ENCODE measurements around the gene TGM6. TPM values are rescaled to one million over a fixed set of nuclear protein-coding genes. Genes with fewer than 3 reads are reported as not detected.

The TGM6 gene
- total RNA-seq, 2 experiments from 2014 or later = not detected

- ATAC-seq = no peak
- CTCF ChIA-PET = no interaction called here
- no peak overlapping the region for H3K27ac Mint-ChIP-seq
- no peaks in the 10 kb centered on the region for H3K4me1 Mint-ChIP-seq
- peaks cover 32% of the 10 kb centered on the region for H3K27me3 Mint-ChIP-seq
- H3K4me3 Mint-ChIP-seq = no peak overlapping the region
- H3K36me3 Mint-ChIP-seq = peaks cover 2% of the 10 kb centered on the region
- peaks cover 2% of the 10 kb centered on the region for H3K9me3 Mint-ChIP-seq (ENCODE audit: low read depth)
- no peak for DNase-seq
Observed at GRCh38 chr20:2373098-2373497, 7.6 kb upstream of the TGM6 start.

- ATAC-seq (no peak), DNase-seq (no peak)
- CTCF ChIA-PET = interaction anchor here (0.5 kb wide), 1 partner anchor 22 kb away, joined by 3 read pairs; no protein-coding TSS in a partner anchor
- Mint-ChIP-seq H3K27ac (no peak overlapping the region), H3K4me3 (no peak overlapping the region), H3K36me3 (no peaks in the 10 kb centered on the region), H3K4me1 (peaks cover 8% of the 10 kb centered on the region), H3K27me3 (peaks cover 23% of the 10 kb centered on the region), H3K9me3 (ENCODE audit: low read depth) (no peaks in the 10 kb centered on the region)
Observed at GRCh38 chr20:2374346-2375125, 6.2 kb upstream of the TGM6 start.

DNA sequence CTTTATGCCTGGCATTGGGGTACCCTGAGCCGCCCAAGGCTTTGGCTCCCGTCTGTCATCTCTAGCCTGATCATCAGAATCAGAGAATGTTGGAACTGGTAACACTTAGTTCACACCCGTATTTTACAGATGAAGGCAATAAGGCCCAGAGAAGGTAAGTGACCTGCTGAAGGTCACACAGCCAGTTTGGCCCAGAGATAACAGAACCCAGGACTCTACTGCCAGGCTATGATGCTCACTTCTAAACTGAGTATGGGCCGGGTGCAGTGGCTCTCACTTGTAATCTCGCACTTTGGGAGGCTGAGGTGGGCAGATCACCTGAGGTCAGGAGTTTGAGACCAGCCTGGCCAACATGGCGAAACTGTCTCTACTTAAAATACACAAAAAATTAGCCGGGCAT, 1.8 kb upstream of the TGM6 start:
- H3K4me1 Mint-ChIP-seq = peaks cover 13% of the 10 kb centered on the region
- DNase-seq = no peak
- no peaks in the 10 kb centered on the region for H3K36me3 Mint-ChIP-seq
- H3K27me3 Mint-ChIP-seq = peaks cover 7% of the 10 kb centered on the region
- H3K27ac Mint-ChIP-seq = no peak overlapping the region
- ATAC-seq = no peak
- H3K9me3 Mint-ChIP-seq (ENCODE audit: low read depth) = no peaks in the 10 kb centered on the region
- CTCF ChIA-PET = interaction anchor here (1.8 to 2.1 kb wide), 2 partner anchors 8 to 73 kb away, joined by 6 to 7 read pairs; no protein-coding TSS in a partner anchor
- H3K4me3 Mint-ChIP-seq = no peak overlapping the region

- H3K27ac Mint-ChIP-seq = no peak overlapping the region
- H3K4me1 Mint-ChIP-seq = peaks cover 15% of the 10 kb centered on the region
- H3K9me3 Mint-ChIP-seq (ENCODE audit: low read depth) = no peaks in the 10 kb centered on the region
- H3K36me3 Mint-ChIP-seq = no peaks in the 10 kb centered on the region
- no peak overlapping the region for H3K4me3 Mint-ChIP-seq
- no peak for DNase-seq
- ATAC-seq = peak; percentile 68
- CTCF ChIA-PET = interaction anchor here (1.8 to 2.1 kb wide), 2 partner anchors 8 to 72 kb away, joined by 6 to 7 read pairs; no protein-coding TSS in a partner anchor
- peaks cover 7% of the 10 kb centered on the region for H3K27me3 Mint-ChIP-seq
Observed at GRCh38 chr20:2379511-2380229, 1.0 kb upstream of the TGM6 start.

- H3K4me3 Mint-ChIP-seq = no peak overlapping the region
- no peaks in the 10 kb centered on the region for H3K36me3 Mint-ChIP-seq
- peaks cover 3% of the 10 kb centered on the region for H3K27me3 Mint-ChIP-seq
- DNase-seq = no peak
- H3K9me3 Mint-ChIP-seq (ENCODE audit: low read depth) = no peaks in the 10 kb centered on the region
- peaks cover 15% of the 10 kb centered on the region for H3K4me1 Mint-ChIP-seq
- CTCF ChIA-PET = interaction anchor here (1.2 to 1.8 kb wide), 2 partner anchors 31 to 71 kb away, joined by 3 to 4 read pairs; no protein-coding TSS in a partner anchor
- no peak overlapping the region for H3K27ac Mint-ChIP-seq
- no peak for ATAC-seq
Observed at GRCh38 chr20:2381303-2381702, 602 bp downstream of the TGM6 start.

- ATAC-seq (no peak), DNase-seq (no peak)
- H3K4me3 Mint-ChIP-seq = no peak overlapping the region
- peaks cover 3% of the 10 kb centered on the region for H3K27me3 Mint-ChIP-seq
- no peak overlapping the region for H3K27ac Mint-ChIP-seq
- peaks cover 21% of the 10 kb centered on the region for H3K4me1 Mint-ChIP-seq
- no peaks in the 10 kb centered on the region for H3K9me3 Mint-ChIP-seq (ENCODE audit: low read depth)
- CTCF ChIA-PET = interaction anchor here (1.8 kb wide), 1 partner anchor 69 kb away, joined by 4 read pairs; no protein-coding TSS in a partner anchor
- no peaks in the 10 kb centered on the region for H3K36me3 Mint-ChIP-seq
Observed at GRCh38 chr20:2382833-2383232, 2.1 kb downstream of the TGM6 start.

DNA sequence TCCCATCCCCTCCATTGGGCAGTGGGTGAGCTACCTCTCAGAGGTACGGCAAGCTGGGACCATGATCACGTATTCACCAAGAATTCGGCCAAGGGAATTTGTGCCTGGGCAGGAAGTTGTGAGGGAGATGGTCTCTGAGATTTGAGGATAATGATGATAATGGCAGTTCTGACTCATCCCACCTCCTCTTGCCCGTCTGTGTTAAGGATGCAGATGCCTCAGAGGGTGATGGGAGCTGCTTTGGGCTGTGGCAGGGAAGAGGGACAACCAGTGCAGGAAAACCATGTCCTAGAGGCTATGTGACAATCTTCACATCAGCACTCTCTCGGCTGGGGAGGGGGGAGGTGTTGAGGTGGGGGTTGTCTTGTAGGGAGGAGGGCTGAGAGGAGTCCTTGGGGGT, 4.3 kb downstream of the TGM6 start:
- DNase-seq (no peak), ATAC-seq (no peak)
- Mint-ChIP-seq H3K36me3 (no peaks in the 10 kb centered on the region), H3K27me3 (peaks cover 3% of the 10 kb centered on the region), H3K9me3 (ENCODE audit: low read depth) (no peaks in the 10 kb centered on the region), H3K27ac (no peak overlapping the region), H3K4me1 (peaks cover 8% of the 10 kb centered on the region), H3K4me3 (no peak overlapping the region)
- CTCF ChIA-PET = interaction anchor here (0.6 kb wide), 1 partner anchor 436 kb away, joined by 3 read pairs; no protein-coding TSS in a partner anchor

DNA sequence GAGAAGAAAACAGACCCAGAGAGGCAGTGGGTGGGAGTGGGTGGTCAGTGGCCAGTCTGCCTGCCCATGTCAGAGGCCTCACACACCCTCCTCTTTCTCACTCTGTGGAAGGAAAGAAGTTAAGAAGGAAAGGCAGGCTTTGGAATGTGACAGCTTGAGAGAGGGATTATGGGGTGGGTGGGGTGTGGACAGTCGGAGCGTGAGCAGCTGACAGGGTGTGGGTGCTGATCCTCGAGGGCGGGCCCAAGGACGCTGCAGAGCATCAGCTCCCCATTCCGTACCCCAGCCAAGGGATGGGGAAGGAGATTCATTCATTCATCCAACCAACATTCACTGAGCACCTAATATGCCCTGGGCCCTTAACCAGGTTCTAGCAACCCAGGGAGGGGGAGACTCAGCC, 4.8 kb downstream of the TGM6 start:
- ATAC-seq = no peak
- Mint-ChIP-seq H3K4me1 (peaks cover 8% of the 10 kb centered on the region), H3K4me3 (no peak overlapping the region), H3K27ac (no peak overlapping the region), H3K27me3 (peaks cover 3% of the 10 kb centered on the region), H3K36me3 (no peaks in the 10 kb centered on the region), H3K9me3 (ENCODE audit: low read depth) (no peaks in the 10 kb centered on the region)
- no peak for DNase-seq
- CTCF ChIA-PET = interaction anchor here (0.6 to 3.7 kb wide), 3 partner anchors 67 to 437 kb away, joined by 3 to 28 read pairs (median 13); no protein-coding TSS in a partner anchor

DNA sequence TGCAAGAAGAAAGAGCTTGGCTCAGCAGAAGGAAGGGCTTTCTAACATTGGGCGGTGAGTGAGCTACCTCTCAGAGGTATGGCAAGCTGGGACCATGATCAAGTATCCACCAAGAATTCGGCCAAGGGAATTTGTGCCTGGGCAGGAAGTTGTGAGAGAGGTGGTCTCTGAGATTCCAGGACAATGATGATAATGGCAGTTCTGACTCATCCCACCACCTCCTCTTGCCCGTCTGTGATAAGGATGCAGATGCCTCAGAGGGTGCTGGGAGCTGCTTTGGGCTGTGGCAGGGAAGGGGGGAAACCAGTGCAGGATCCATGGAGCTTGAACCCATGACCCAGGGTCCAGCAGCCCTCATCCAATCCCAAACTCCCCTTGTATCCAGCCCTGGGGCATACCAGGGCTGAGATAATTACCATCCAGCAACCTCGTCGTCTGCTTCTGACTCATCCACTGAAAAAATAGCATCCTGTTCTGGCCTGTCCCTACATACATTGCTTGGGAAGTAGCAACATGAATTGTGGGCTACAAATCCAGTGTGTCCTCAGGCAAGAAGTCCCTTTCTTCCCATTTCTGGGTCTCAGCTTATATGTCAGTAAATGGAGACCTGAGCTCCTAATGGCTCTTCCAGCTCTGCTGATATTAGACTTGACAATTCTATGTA, 5.9 kb downstream of the TGM6 start:
- ATAC-seq (peak; percentile 13), DNase-seq (no peak)
- CTCF ChIA-PET = interaction anchor here (0.7 to 3.7 kb wide), 16 partner anchors 8 to 1604 kb away, joined by 3 to 28 read pairs (median 3); no protein-coding TSS in a partner anchor
- peak overlapping the region; percentile 32 for H3K4me3 Mint-ChIP-seq
- no peaks in the 10 kb centered on the region for H3K36me3 Mint-ChIP-seq
- peaks cover 3% of the 10 kb centered on the region for H3K27me3 Mint-ChIP-seq
- peak overlapping the region; percentile 52 for H3K27ac Mint-ChIP-seq
- peaks cover 8% of the 10 kb centered on the region for H3K4me1 Mint-ChIP-seq
- no peaks in the 10 kb centered on the region for H3K9me3 Mint-ChIP-seq (ENCODE audit: low read depth)

DNA sequence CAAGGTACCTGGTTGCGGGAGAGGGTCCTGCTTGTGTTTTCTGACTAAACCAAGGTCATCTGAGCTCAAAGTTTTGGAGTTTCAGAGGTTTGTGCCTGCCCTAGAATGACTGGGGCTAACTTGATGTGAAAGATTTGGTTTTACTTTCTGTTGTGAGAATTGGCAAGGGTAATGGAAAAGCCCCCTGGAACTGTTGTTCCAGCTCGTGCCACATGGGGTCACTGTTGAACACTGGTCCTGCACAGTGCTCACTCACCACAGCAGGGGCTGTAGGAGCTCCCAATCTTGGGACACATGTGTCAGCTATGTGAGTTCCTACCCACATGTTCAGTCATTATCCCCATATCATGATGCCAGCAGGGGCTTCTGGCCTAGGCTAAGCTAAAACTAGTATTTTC, 6.5 kb downstream of the TGM6 start:
- peak; percentile 83 for ATAC-seq
- Mint-ChIP-seq H3K27ac (peak overlapping the region; percentile 52), H3K9me3 (ENCODE audit: low read depth) (no peaks in the 10 kb centered on the region), H3K4me3 (peak overlapping the region; percentile 32), H3K27me3 (peaks cover 3% of the 10 kb centered on the region), H3K36me3 (no peaks in the 10 kb centered on the region), H3K4me1 (peaks cover 8% of the 10 kb centered on the region)
- peak; percentile 76 for DNase-seq
- CTCF ChIA-PET = interaction anchor here (0.8 to 3.7 kb wide), 15 partner anchors 8 to 1604 kb away, joined by 3 to 28 read pairs (median 3); no protein-coding TSS in a partner anchor

DNA sequence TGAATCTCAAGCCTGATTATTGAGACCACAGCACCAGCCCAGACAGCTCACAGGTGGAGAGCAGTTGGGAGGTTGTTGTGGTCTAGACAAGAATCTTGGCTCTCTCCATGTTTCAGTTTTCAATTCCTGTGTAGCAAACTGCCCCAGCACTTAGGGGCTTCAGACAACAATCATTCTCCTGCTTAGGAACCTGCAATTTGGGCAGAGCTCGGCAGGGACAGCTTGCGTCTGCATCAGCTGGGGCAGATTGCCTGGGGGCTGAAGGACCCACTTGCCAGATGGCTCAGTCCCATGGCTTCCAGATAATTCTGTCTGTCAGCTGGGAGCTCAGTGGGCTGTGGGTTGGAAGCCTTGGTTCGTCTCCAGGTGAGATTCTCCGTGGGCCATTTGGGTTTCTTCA, 6.9 kb downstream of the TGM6 start:
- ATAC-seq (peak; percentile 32), DNase-seq (no peak)
- Mint-ChIP-seq H3K27ac (no peak overlapping the region), H3K4me1 (peaks cover 8% of the 10 kb centered on the region), H3K4me3 (no peak overlapping the region), H3K36me3 (no peaks in the 10 kb centered on the region), H3K9me3 (ENCODE audit: low read depth) (no peaks in the 10 kb centered on the region), H3K27me3 (peaks cover 3% of the 10 kb centered on the region)
- CTCF ChIA-PET = interaction anchor here (0.9 to 3.7 kb wide), 14 partner anchors 9 to 1603 kb away, joined by 3 to 28 read pairs (median 4); no protein-coding TSS in a partner anchor

- no peak overlapping the region for H3K27ac Mint-ChIP-seq
- H3K4me1 Mint-ChIP-seq = peaks cover 6% of the 10 kb centered on the region
- no peaks in the 10 kb centered on the region for H3K27me3 Mint-ChIP-seq
- no peaks in the 10 kb centered on the region for H3K36me3 Mint-ChIP-seq
- CTCF ChIA-PET = no interaction called here
- no peak overlapping the region for H3K4me3 Mint-ChIP-seq
- ATAC-seq (no peak), DNase-seq (no peak)
- no peaks in the 10 kb centered on the region for H3K9me3 Mint-ChIP-seq (ENCODE audit: low read depth)
Observed at GRCh38 chr20:2390951-2391675, 10.4 kb downstream of the TGM6 start.

All from activated CD8-positive, alpha-beta memory T cell treated with anti-CD3 and anti-CD28 coated beads, Interleukin-2, amount 10 ng/mL, durations not matched to agents 7 days and 5 days (primary cell).